Activated naive CD4-positive, alpha-beta T cell (primary cell): Measurements from ENCODE around the gene AFDN.

Experiments
- DNase-seq, 4 experiments: peaks; one replicate each; lab custom pipeline; 2025; lab: John Stamatoyannopoulos, UW

Gene AFDN

GRCh38 chr6:167842457-167842856 is 15.7 kb downstream of the AFDN start:
- no peak for DNase-seq

- DNase-seq, result no peak
These were observed 16.3 kb downstream of the AFDN start for GRCh38 chr6:167843023-167843422.

GRCh38 chr6:167845856-167846255 is 19.1 kb downstream of the AFDN start:
- DNase-seq, result no peak

- no peak for DNase-seq
These were observed 20.4 kb downstream of the AFDN start for GRCh38 chr6:167846997-167847606.

DNA sequence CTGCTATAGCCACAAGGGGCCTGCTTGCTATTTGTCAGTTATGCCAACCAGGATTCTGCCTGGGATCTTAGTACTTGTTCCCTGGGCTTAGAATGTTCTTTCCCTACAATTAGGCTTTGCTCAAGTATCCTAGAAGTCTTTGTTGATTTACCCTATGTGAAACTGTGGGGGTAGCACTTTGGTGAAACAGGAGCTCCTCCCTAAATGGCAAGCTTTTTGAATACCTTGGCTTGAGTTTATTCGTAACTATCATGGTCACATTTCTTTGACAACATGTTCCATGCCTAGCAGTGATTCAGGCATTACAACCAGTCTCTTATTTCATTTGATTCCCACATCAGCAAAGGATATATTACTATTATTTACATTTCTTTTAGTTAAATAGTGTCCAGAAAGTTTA is 21.2 kb downstream of the AFDN start:
- no peak for DNase-seq

- DNase-seq, result no peak
These were observed 22.1 kb downstream of the AFDN start for GRCh38 chr6:167848783-167849182.

GRCh38 chr6:167849846-167850459 is 23.2 kb downstream of the AFDN start:
- DNase-seq, result no peak

- DNase-seq, result no peak
These were observed 24.1 kb downstream of the AFDN start for GRCh38 chr6:167850782-167851181.

DNA sequence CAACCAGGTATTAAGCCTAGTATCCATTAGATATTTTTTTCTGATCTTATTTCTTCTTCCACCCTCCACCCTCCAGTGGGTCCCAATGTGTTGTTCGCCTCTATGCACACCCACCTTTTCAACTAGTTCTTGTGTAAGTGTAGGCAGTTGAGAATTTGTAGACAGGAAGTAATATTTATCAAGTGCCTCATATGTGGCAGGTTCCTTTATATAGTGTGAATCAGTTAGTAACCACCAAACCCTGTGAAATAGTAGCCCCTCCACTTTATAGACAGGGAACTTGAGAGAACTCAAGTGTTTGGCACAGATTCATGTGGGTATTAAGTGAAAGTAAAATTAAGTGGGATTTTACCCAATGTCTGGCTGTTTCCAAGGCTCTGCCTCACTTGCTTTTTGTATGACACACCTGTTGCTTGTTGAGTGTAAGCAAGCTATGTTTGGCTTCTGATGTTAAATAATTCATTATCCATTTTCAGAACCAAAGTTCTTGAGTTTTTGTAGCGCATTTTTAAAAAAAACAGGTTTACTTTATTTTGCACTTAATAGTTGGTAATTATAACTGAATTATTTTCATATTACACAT is 24.8 kb downstream of the AFDN start:
- no peak for DNase-seq

GRCh38 chr6:167855825-167856425 is 29.2 kb downstream of the AFDN start:
- no peak for DNase-seq

DNA sequence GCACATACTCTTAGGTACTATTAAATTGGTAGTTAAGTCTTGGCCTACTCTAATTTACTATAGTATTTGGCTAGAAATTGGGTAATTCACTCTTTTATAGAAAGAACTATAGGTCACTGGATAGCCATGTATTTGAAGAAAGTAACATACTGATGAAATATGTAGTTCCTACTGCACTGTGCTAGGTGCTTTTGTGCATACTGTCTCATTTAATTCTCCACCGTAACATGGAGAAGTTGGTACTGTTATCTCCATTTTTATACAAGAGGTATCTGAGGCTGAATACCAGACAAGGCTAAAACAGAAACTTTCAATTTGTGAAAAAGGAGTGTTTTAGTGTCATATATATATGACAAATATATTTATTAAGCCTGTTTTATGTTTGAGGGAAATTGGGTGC is 29.8 kb downstream of the AFDN start:
- DNase-seq, result no peak

GRCh38 chr6:167856999-167857660 is 30.4 kb downstream of the AFDN start:
- no peak for DNase-seq

DNA sequence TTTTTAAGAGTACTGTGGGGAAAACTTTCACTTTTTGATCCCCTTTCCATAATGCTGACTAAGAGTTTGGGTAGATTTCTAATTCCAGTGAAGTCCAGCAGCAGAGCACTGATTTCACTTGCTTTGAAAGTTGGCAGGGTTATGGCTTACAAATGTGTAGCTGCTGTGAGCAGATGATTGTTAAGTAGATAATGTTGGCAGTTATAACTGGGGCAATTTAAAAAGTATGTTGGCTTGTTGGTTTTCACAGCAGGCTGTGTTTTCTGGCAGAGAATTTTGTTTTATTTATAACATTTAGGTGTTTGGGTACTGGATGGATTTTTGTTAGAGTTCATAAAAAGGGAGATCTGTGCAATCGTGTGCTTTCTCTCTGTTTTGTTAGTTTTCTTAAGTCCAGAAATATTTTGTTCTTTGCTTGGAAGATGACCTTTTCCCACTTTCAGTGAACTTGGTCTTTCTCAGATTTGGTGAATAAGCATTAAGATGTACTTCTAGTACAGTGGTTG is 31.4 kb downstream of the AFDN start:
- DNase-seq, result no peak

DNA sequence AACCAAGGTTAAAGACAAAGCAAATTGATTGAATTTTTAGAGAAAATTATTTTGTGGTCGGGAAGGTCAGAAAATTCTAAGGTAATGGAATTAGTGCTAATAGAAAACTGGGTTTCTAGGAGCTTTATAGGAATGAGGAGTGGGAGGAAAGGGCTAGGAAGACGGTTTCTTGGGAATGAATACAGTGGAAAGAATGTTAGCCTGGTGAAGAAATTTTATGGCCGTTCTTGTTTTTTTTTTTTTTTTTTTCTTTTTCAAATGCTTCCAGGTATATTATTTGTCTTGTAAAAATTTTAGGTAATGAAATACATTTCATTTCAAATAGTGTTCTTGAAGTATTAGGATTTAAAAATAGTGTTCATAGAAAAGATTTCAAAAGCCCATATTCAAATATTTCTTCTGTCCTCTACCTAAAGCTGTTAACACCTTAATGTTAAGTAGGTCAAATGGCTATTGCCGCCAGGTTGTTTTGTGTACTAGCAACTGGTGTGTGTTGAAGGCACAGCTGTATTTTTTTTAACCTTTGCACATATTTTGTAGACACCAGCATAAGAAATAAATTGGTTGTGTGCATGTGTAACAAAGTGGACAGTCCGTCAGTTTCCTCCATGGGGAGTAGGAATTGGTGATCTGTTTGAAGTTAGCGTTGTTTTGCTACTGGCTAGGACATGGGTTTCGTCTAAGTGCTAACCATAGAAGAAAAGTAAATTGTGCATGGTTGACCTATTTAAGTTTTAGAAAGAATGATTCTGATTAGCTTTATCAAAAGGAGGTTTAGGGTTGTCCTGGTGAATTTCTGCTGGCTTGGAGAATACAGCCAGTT is 32.3 kb downstream of the AFDN start:
- no peak for DNase-seq

DNA sequence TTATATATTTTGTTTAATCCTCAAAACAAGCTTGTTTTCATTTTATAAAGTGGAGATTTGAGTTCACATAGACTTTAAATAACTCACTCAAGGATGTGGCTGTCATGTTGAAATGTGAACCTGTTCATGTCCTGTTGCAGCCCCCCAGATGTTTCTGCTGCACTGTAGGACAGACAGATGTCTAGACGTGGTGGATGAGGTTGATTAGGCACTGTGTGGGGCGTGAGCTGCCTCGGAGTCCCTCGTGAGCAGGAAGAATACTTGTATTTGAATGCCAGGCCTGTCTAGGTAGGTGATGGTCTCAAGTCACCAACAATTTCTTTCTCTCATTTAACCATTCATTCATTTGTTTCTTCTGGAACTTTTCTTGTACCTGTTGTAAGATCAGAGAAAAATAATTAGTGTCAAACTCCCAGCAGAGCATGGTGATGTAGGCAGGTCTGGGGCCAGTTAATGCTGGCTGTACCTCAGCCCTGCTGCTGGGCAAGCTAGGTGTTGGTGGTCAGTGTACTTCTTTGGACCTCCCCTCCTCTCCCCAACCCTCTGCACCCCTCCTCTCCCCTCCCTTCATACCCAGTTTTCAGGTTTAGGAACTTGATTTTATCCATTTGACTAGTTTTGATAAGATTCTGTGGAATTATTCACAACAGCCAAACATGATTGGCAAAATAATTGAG is 34.0 kb downstream of the AFDN start:
- no peak for DNase-seq

DNA sequence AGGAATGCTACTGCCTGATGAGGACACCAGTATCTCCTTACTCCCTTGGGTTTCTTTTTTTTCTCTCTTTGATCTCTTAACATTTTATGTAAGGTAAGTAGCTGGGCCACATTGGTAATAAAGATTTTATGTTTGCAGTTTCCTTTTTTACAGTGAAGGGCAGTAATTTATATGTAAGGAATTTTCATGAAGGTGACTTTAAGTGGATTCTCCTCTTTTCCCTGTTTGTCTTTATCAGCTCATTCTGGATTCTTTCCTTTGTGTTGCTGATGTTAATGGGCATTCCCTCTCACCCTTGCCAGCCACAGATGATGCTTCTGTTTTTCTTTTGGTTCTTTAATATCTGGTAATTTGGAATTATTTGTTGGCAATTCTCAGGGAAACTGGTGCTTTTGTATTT is 34.7 kb downstream of the AFDN start:
- no peak for DNase-seq

DNA sequence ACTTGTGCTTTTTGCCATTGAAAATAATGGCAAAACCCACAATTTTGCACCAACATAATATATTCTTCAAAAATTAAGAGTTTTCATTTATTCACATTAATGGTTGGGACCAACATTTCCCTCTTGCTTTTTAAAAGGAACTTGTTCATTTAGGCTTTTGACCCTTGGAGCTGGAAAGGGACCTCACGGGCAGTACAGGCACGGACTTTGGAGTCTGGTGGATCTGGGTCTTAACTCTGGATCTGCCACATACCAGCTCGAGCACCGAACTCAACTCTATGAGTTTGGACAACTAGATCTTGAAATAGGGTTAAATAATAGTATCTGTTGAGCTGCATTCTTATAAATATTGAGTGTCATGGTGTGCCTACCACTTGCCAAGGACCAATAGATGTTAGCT is 37.2 kb downstream of the AFDN start:
- no peak for DNase-seq

DNA sequence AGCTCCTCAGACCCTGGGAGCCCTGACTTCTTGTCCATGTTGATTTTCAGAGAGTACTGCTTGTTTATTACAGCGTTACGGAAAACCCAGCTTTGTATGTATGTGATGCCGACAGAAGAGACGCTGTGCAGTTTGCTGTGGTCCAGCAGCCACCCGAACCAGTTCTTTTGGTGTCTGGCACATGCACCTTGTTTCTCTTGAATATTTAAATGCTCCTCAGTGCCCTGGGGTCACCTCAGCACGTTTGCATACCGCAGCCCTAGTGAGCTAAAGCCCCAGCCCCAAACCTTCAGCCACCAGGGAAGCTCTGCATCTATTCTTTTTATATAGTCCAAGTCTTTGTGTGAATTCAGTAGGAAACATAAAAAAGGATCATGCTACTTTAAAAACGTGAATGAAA is 39.9 kb downstream of the AFDN start:
- no peak for DNase-seq

GRCh38 chr6:167870321-167870720 is 43.6 kb downstream of the AFDN start:
- DNase-seq, result no peak

DNA sequence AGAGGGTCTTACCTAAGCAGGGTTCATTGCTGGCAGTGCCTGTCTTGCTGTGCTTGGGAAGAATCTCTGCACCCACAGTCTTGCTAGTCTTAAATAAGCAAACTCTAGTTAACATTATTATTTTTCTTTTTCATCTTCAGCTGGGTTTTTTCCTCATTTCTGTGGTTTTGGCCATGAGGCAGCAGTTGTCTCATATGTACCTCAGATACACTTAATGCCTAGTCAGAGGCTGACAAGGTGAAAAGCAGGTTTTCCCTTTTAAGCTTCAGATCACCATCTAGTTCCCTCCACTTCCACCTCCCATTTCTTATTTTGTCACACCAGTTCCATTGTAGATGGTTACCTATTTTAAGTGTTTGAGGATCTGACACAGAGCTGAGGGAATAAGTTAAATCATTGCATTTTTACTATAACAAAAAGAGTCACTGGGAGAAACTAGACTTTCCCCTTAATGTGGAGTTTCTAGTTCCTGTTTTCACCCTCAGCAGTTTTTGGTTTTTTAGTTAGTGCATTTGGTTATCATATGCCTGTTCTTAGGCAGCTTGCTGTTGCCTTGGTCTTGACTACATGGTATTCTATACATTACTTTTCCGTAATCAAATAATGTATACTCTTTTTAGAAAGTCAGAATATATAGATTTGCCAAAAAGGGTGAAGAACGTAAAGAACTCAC is 46.0 kb downstream of the AFDN start:
- no peak for DNase-seq
